ENCODE results near the gene CREB3.

Gene CREB3

GRCh38 chr9:35713578-35713977 lies 18.9 kb upstream of the CREB3 start:
- H3F3A ChIP-seq (ENCODE audit: control insufficient read depth, insufficient read depth): no peaks in the 10 kb centered on the region

GRCh38 chr9:35714123-35714522 lies 18.3 kb upstream of the CREB3 start:
- no peak for TF ChIP-seq CTCF (IDR thresholded peaks at IDR 0.05; ENCODE audit: low read depth, low read length, poor library complexity, severe bottlenecking)
- TF ChIP-seq EZH2phosphoT487 (IDR thresholded peaks at IDR 0.05; ENCODE audit: borderline replicate concordance, low read length): no peak
- H3K4me3 ChIP-seq (ENCODE audit: low read length): no peak overlapping the region
- H4K20me1 ChIP-seq (ENCODE audit: control insufficient read depth, insufficient read depth, low read depth, low read length): no peaks in the 10 kb centered on the region
- H3K36me3 ChIP-seq (ENCODE audit: control insufficient read depth, low read length): peaks cover 89% of the 10 kb centered on the region
- H3K4me2 ChIP-seq (ENCODE audit: low read length): no peak overlapping the region
- no peaks in the 10 kb centered on the region for H3F3A ChIP-seq (ENCODE audit: control insufficient read depth, insufficient read depth)
- no peaks in the 10 kb centered on the region for H3K79me2 ChIP-seq (ENCODE audit: control insufficient read depth, low read length)
- no peaks in the 10 kb centered on the region for H3K9me3 ChIP-seq (ENCODE audit: control insufficient read depth, insufficient read depth, low read length)
- no peaks in the 10 kb centered on the region for H3K9me2 ChIP-seq (replicated peaks; ENCODE audit: control insufficient read depth, low read length)
- no peak overlapping the region for H3K27ac ChIP-seq (ENCODE audit: low read depth, low read length)
- H3K27me3 ChIP-seq (ENCODE audit: control insufficient read depth, low read length): no peaks in the 10 kb centered on the region
- H3K4me1 ChIP-seq (ENCODE audit: control insufficient read depth, low read length): no peaks in the 10 kb centered on the region

More at GRCh38 chr9:35713578-35713977, 18.9 kb upstream of the CREB3 start:
- no peak overlapping the region for H3K4me2 ChIP-seq (ENCODE audit: low read length)
- H3K27me3 ChIP-seq (ENCODE audit: control insufficient read depth, low read length): no peaks in the 10 kb centered on the region
- peaks cover 89% of the 10 kb centered on the region for H3K36me3 ChIP-seq (ENCODE audit: control insufficient read depth, low read length)
- H4K20me1 ChIP-seq (ENCODE audit: control insufficient read depth, insufficient read depth, low read depth, low read length): no peaks in the 10 kb centered on the region
- TF ChIP-seq CTCF (IDR thresholded peaks at IDR 0.05; ENCODE audit: low read depth, low read length, poor library complexity, severe bottlenecking): no peak
- no peak for TF ChIP-seq EZH2phosphoT487 (IDR thresholded peaks at IDR 0.05; ENCODE audit: borderline replicate concordance, low read length)
- no peak overlapping the region for H3K27ac ChIP-seq (ENCODE audit: low read depth, low read length)
- no peaks in the 10 kb centered on the region for H3K9me3 ChIP-seq (ENCODE audit: control insufficient read depth, insufficient read depth, low read length)
- no peaks in the 10 kb centered on the region for H3K79me2 ChIP-seq (ENCODE audit: control insufficient read depth, low read length)
- no peaks in the 10 kb centered on the region for H3K9me2 ChIP-seq (replicated peaks; ENCODE audit: control insufficient read depth, low read length)
- H3K4me1 ChIP-seq (ENCODE audit: control insufficient read depth, low read length): no peaks in the 10 kb centered on the region
- no peak overlapping the region for H3K4me3 ChIP-seq (ENCODE audit: low read length)

- Histone ChIP-seq H3K4me1 (ENCODE audit: control insufficient read depth, low read length) (no peaks in the 10 kb centered on the region), H3K4me3 (ENCODE audit: low read length) (no peak overlapping the region), H3F3A (ENCODE audit: control insufficient read depth, insufficient read depth) (no peaks in the 10 kb centered on the region), H3K27me3 (ENCODE audit: control insufficient read depth, low read length) (no peaks in the 10 kb centered on the region), H3K36me3 (ENCODE audit: control insufficient read depth, low read length) (peaks cover 91% of the 10 kb centered on the region), H3K27ac (ENCODE audit: low read depth, low read length) (no peak overlapping the region), H3K9me3 (ENCODE audit: control insufficient read depth, insufficient read depth, low read length) (no peaks in the 10 kb centered on the region), H4K20me1 (ENCODE audit: control insufficient read depth, insufficient read depth, low read depth, low read length) (no peaks in the 10 kb centered on the region), H3K4me2 (ENCODE audit: low read length) (no peak overlapping the region), H3K79me2 (ENCODE audit: control insufficient read depth, low read length) (no peaks in the 10 kb centered on the region), H3K9me2 (replicated peaks; ENCODE audit: control insufficient read depth, low read length) (no peaks in the 10 kb centered on the region)
- TF ChIP-seq EZH2phosphoT487 (IDR thresholded peaks at IDR 0.05; ENCODE audit: borderline replicate concordance, low read length) (no peak), CTCF (IDR thresholded peaks at IDR 0.05; ENCODE audit: low read depth, low read length, poor library complexity, severe bottlenecking) (no peak)
These were observed 17.8 kb upstream of the CREB3 start for GRCh38 chr9:35714579-35715252.
